ENCODE results near the gene MDN1. TPM values are rescaled to one million over a fixed set of nuclear protein-coding genes. Genes with fewer than 3 reads are reported as not detected.

MDN1 gene
- total and polyA plus RNA-seq, 2 of the 4 experiments (the other 2 are of a cell fraction): 7.7 to 26.7 TPM

DNA sequence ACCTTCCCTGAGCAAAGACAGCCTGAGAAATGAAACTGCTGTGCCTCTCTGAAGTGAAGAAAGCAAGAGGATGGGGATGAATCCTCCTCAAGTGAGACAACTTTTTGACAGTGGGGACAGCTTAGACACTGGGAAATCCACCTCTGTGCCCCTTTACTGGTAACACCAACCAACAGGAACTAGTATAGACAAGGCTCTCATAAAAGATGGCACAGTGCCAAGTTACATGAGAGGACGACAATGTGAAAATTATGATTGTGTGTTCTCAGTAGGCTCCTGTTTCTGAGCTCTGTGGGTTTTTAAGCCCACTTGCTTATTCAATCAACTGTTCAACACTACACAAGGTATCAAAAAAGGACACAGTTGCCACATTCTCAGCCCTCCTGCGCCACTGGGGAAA, 139.4 kb downstream of the MDN1 start:
- Histone ChIP-seq H3K56ac (ENCODE audit: extremely low read depth, insufficient read depth, low read length) (no peak overlapping the region), H3K9me3 (ENCODE audit: control insufficient read depth, insufficient read depth, low read length) (no peaks in the 10 kb centered on the region), H2BK120ac (ENCODE audit: low read depth, low read length) (no peak overlapping the region), H3K4me1 (ENCODE audit: control insufficient read depth, insufficient read depth, low read length) (peaks cover 3% of the 10 kb centered on the region; the same call in 1 of the 2 replicates), H4K5ac (ENCODE audit: low read depth, low read length) (no peak overlapping the region), H2BK20ac (ENCODE audit: low read depth, low read length) (no peak overlapping the region), H3K9ac (ENCODE audit: low read depth, low read length) (no peak overlapping the region), H2AK5ac (ENCODE audit: low read depth, low read length) (no peak overlapping the region), H3K23ac (ENCODE audit: low read depth, low read length) (no peak overlapping the region), H4K91ac (ENCODE audit: insufficient read depth, low read depth, low read length) (no peak overlapping the region), H3K79me1 (ENCODE audit: low read depth in 1 of 2, low read length in 2 of 2) (no peaks in the 10 kb centered on the region), H3K36me3 (ENCODE audit: control insufficient read depth, insufficient read depth, low read length) (peaks cover 49% of the 10 kb centered on the region), H3K27me3 (ENCODE audit: control insufficient read depth, insufficient read depth, low read length) (no peaks in the 10 kb centered on the region), H3K27ac (ENCODE audit: insufficient read depth, low read length) (no peak overlapping the region), H3K4me3 (ENCODE audit: insufficient read depth, low read depth, low read length) (no peak overlapping the region), H4K8ac (ENCODE audit: low read depth in 2 of 2, low read length in 2 of 2) (no peak overlapping the region), H3K9me1 (ENCODE audit: insufficient read depth, low read length) (peaks cover 3% of the 10 kb centered on the region), H3K4ac (ENCODE audit: low read depth, low read length) (no peak overlapping the region), H4K20me1 (ENCODE audit: insufficient read depth, low read length) (no peaks in the 10 kb centered on the region), H3K14ac (replicated peaks; ENCODE audit: low read depth, low read length) (no peak overlapping the region), H2AK9ac (replicated peaks; ENCODE audit: low read depth, low read length, poor library complexity) (no peak overlapping the region), H3K4me2 (ENCODE audit: low read depth, low read length) (no peak overlapping the region), H2AFZ (replicated peaks; ENCODE audit: low read length, poor library complexity) (no peak overlapping the region), H2BK15ac (ENCODE audit: low read depth, low read length) (no peak overlapping the region), H3K18ac (ENCODE audit: low read depth, low read length) (no peak overlapping the region), H2BK5ac (ENCODE audit: low read depth, low read length, poor library complexity, severe bottlenecking) (no peak overlapping the region)
- dilution Hi-C loops (cut with HindIII; ENCODE audit: low sequenced_read_pairs, unreplicated experiment): no loop called here
- in situ Hi-C loops (cut with MboI; ENCODE audit: low sequenced_read_pairs): no loop called here
- CTCF ChIA-PET: no interaction called here
- no peak for DNase-seq
- ATAC-seq (ENCODE audit: low read depth): no peak
- POLR2A ChIA-PET (ENCODE audit: unreplicated experiment): no interaction called here
- no TSS peak for BruUV-seq (replicated peaks)
- intact Hi-C loops (cut with micrococcal nuclease): no loop called here
- 100% methylated on average over 1 of the region's 2 CpGs; no CpG with 5 or more reads in 1 of the 2 experiments for WGBS, 2 experiments (ENCODE audit: extremely low coverage in 2 of 2, insufficient read length in 1 of 2)
- TF ChIP-seq RAD21 (IDR thresholded peaks at IDR 0.05; ENCODE audit: low read length) (no peak), MXI1 (IDR thresholded peaks at IDR 0.05; ENCODE audit: borderline replicate concordance, low read depth, low read length) (no peak), RCOR1 (IDR thresholded peaks at IDR 0.05; ENCODE audit: insufficient replicate concordance, low read length) (no peak), FOS (IDR thresholded peaks at IDR 0.05; ENCODE audit: low read depth, low read length) (no peak), CEBPB (IDR thresholded peaks at IDR 0.05; ENCODE audit: low read depth, low read length) (no peak), MAFK (IDR thresholded peaks at IDR 0.05; ENCODE audit: low read depth, low read length) (no peak), NFE2L2 (IDR thresholded peaks at IDR 0.05; ENCODE audit: low read depth, low read length) (no peak), MAZ (IDR thresholded peaks at IDR 0.05; ENCODE audit: borderline replicate concordance, low read depth, low read length) (no peak), CHD1 (IDR thresholded peaks at IDR 0.05; ENCODE audit: low read depth, low read length) (no peak), ELK1 (IDR thresholded peaks at IDR 0.05; ENCODE audit: borderline replicate concordance, low read depth, low read length) (no peak), SMC3 (IDR thresholded peaks at IDR 0.05; ENCODE audit: low read depth, low read length) (no peak), POLR2A (IDR thresholded peaks at IDR 0.05; ENCODE audit: low read depth, low read length) (no peak), BHLHE40 (IDR thresholded peaks at IDR 0.05; ENCODE audit: low read depth, low read length) (no peak), RFX5 (IDR thresholded peaks at IDR 0.05; ENCODE audit: low read depth, low read length) (no peak)
- TF ChIP-seq, protein P1, sequence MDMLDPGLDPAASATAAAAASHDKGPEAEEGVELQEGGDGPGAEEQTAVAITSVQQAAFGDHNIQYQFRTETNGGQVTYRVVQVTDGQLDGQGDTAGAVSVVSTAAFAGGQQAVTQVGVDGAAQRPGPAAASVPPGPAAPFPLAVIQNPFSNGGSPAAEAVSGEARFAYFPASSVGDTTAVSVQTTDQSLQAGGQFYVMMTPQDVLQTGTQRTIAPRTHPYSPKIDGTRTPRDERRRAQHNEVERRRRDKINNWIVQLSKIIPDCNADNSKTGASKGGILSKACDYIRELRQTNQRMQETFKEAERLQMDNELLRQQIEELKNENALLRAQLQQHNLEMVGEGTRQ (IDR thresholded peaks at IDR 0.05; ENCODE audit: low read depth, low read length): no peak
- TF ChIP-seq, protein P2, sequence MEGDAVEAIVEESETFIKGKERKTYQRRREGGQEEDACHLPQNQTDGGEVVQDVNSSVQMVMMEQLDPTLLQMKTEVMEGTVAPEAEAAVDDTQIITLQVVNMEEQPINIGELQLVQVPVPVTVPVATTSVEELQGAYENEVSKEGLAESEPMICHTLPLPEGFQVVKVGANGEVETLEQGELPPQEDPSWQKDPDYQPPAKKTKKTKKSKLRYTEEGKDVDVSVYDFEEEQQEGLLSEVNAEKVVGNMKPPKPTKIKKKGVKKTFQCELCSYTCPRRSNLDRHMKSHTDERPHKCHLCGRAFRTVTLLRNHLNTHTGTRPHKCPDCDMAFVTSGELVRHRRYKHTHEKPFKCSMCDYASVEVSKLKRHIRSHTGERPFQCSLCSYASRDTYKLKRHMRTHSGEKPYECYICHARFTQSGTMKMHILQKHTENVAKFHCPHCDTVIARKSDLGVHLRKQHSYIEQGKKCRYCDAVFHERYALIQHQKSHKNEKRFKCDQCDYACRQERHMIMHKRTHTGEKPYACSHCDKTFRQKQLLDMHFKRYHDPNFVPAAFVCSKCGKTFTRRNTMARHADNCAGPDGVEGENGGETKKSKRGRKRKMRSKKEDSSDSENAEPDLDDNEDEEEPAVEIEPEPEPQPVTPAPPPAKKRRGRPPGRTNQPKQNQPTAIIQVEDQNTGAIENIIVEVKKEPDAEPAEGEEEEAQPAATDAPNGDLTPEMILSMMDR (conservative IDR thresholded peaks at IDR 0.05; ENCODE audit: low read depth, low read length): no peak
